HG02610 (cell line): ENCODE results near the gene GBX1.

Experiments used
- ATAC-seq: cut with Tn5 transposase; IDR thresholded peaks from one replicate; pipeline ENCODE4 v1.9.1; 2021; ENCODE audit warnings: mild to moderate bottlenecking, moderate library complexity; ENCODE audit not compliant: unreplicated experiment

The GBX1 gene

GRCh38 chr7:151174246-151175046 is 7.0 kb upstream of the GBX1 start:
- no peak for ATAC-seq

GRCh38 chr7:151173386-151174245 is 6.1 kb upstream of the GBX1 start:
- no peak for ATAC-seq

- no peak for ATAC-seq
These were observed 5.0 kb upstream of the GBX1 start for GRCh38 chr7:151172273-151173141.

- ATAC-seq = no peak
These were observed 1.3 kb upstream of the GBX1 start for GRCh38 chr7:151168787-151169162.

- no peak for ATAC-seq
These were observed 701 bp upstream of the GBX1 start for GRCh38 chr7:151168003-151168786.

- ATAC-seq = no peak
These were observed 781 bp downstream of the GBX1 start for GRCh38 chr7:151166629-151167196.

GRCh38 chr7:151161757-151162156 is 5.7 kb downstream of the GBX1 start:
- ATAC-seq = no peak

- no peak for ATAC-seq
These were observed 9.7 kb downstream of the GBX1 start for GRCh38 chr7:151157645-151158329.

GRCh38 chr7:151152643-151153513 is 14.6 kb downstream of the GBX1 start:
- no peak for ATAC-seq

- ATAC-seq = no peak
These were observed 17.1 kb downstream of the GBX1 start for GRCh38 chr7:151150388-151150787.

- ATAC-seq = no peak
These were observed 18.9 kb downstream of the GBX1 start for GRCh38 chr7:151148319-151149259.

- ATAC-seq = no peak
These were observed 20.7 kb downstream of the GBX1 start for GRCh38 chr7:151146761-151147160.

- ATAC-seq = no peak
These were observed 23.1 kb downstream of the GBX1 start for GRCh38 chr7:151144387-151144786.

GRCh38 chr7:151143261-151144015 is 24.1 kb downstream of the GBX1 start:
- ATAC-seq = no peak

GRCh38 chr7:151142686-151143040 is 24.8 kb downstream of the GBX1 start:
- ATAC-seq = no peak

- no peak for ATAC-seq
These were observed 25.4 kb downstream of the GBX1 start for GRCh38 chr7:151141855-151142685.
